Fibroblast of skin of abdomen (primary cell): ENCODE results near the gene POLR3H.

Experiments used
- DNase-seq: peaks from one replicate; pipeline ENCODE4 v3.0.0-alpha.2; 2013

Gene POLR3H

DNA sequence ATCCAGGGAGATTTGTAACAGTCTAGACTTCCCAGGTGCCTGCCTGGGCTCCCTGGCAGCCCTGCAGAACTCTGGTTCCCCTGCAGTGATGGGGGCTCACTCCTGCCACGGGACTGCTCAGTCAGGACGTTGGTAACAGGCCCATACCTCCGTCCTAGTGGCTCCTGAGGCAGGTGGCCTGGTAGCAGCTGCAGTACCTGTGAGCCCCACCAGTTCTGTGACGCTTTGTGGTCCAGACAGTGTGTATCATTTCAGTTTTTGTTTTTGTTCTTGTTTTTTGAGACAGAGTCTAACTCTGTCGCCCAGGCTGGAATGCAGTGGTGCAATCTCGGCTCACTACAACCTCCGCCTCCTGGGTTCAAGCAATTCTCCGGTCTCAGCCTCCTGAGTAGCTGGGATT is 27.8 kb downstream of the POLR3H start:
- no peak for DNase-seq

DNA sequence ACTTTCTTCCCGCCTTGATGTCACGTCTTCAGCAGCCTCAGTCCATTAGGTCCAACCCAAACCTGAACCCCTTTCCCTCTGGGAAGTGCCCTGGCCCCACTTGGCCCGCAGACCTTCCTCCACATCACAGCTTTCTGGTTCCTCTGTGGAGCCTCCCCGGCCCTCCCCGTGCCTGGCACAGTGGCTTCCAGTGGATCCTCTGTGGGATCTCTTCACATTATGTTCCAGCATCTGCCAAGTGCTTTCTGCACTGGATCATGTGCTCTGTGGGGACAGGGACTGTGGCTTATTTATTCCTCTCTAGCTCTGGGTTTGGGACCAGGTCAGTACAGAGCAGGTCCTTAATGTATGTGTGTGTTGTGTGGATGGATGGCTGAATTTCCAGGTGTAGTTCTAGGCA is 30.9 kb downstream of the POLR3H start:
- DNase-seq, result no peak

DNA sequence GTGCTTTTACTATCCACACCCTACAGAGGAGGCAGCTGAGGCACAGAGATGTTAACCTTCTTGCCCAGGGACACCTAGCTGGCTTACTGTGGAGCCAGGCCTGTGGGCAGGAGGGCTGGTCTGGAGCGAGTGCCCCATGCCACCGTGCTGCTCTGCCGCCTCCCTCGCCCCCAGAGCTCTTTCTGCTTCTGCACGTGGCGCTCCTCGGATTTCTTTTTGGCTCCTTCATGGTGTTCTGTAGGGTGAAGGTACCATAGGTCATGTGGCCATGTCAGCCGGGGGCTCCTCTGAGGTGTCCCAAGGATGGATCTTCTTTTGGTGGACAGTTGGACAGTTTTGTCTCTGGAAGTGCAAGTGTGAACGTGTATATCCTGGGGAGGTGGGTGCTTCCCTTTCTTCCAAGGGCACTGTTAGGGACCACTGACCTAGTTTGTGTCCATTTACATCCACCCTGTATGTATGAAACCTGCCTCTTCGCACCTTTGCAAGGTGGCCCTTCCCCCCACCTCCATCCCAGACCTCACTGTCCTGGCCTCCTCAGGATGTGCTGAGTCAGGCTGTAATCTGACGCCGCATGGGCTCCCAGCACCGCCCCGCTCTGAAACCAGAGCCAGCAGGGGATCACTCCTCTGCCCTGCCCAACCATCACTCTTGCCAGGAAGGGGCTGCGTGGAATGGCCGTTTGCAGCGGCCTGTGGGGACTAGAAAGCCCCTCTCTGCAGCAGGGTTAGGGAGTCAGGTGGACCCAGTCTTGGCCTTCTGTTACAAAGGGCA is 31.7 kb downstream of the POLR3H start:
- DNase-seq, result peak; percentile 75

DNA sequence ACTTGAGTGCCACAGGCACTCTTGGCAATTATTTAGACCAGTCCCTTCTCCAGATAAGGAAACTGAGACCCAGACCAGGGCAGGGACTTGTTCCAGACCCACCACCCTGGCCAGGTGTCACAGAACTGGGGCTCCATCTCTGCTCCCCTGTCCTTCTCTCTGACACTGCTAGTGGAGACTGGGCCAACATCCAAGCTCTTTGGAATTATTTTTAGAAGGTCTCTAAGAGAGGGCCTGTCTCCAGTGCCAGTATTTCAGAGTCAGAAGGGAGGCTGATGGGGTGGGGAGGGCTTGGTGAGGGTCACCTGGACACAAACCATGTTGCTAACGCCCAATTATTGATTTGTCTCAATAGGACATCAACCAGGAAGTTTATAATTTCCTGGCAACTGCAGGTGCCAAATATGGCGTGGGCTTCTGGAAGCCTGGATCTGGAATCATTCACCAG is 32.7 kb downstream of the POLR3H start:
- DNase-seq, result no peak

DNA sequence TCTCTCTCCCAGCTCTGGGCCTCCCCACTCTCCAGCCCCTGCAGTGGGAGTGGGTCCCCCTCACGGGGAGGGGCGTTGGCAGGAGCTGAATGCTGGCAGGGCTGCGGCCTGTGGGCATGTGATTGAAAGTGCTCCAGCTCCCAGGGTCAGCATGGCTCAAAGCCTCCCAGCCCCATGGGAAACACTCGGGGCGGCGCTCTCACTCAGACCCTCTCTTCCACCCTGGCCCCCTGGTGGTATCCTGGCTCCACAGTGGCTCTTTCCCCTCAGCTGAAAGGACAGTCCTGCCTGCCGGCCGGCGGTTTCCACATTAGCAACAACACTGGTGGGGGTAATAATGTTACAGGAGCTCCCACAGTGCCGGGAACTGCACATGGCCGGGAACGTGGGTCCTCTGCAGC is 35.5 kb downstream of the POLR3H start:
- no peak for DNase-seq

DNA sequence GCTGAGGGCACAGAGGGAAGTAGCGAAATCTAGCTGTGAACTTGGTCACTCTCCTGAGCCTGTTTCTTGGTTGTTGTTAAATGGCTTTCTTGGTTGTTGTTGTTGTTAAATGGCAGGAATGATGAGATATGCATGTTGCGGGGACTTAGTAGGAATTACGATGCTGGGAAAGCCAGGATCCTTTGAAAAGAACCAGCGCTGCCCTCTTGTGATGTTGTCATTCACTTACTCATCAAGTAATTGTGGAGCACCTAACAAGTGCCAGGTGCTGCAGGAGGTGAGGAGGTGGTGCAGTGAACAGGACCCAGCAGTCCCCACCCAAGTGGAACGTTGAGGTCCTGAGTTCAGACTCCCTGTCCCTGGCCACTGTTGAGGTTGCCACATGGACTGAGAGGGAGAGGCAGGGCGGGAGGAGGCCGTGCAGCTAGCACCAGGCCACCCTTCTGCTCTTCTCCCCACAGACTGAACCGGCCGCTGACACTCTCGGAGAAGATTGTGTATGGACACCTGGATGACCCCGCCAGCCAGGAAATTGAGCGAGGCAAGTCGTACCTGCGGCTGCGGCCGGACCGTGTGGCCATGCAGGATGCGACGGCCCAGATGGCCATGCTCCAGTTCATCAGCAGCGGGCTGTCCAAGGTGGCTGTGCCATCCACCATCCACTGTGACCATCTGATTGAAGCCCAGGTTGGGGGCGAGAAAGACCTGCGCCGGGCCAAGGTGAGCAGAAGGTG is 36.8 kb downstream of the POLR3H start:
- no peak for DNase-seq

DNA sequence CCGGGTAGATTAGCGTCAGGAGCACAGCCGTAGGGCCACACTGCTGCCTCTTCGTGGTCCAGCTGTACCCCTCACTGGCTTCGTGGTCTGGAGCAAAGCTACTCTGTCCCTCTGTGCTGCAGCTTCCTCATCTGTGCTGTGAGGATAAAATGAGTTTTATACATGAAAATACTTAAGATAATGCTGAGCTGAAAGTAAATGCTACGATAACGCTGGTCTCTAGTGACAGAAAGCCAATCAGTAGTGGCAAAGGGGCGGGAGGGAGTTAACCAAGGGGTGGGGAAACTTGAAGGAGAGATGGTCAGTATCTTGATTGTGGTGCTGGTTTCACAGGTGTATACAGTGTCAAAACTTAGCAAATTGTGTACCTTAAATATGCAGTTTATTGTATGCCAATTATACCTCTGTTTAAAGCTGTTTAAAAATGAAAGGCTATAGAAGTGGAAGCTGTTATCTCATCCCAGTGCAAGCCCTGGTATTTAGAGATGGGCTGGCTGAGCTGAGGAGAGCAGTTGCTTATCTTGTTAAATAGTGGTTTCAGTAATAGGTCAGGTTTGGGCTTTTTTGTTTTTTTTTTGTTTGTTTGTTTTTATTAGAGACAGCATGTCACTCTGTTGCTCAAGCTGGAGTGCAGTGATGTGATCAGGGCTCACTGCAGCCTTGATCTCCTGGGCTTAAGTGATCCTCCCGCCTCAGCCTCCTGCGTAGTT is 38.6 kb downstream of the POLR3H start:
- DNase-seq, result no peak

DNA sequence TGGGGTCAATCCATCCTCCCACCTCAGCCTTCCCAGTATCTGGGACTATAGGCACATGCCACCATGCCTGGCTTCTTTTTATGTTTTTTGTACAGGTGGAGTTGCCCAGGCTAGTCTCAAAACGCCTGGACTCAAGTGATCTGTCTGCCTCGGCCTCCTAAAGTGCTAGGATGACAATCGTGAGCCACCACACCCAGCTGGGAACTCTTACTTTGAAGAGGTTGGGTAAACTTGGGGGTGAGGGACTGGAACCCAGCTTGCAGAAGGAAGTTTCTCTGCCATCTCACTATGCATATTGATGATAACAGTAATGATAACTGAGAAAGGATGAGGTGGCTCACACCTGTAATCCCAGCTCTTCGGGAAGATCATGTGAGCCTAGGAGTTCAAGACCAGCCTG is 39.5 kb downstream of the POLR3H start:
- DNase-seq, result no peak

DNA sequence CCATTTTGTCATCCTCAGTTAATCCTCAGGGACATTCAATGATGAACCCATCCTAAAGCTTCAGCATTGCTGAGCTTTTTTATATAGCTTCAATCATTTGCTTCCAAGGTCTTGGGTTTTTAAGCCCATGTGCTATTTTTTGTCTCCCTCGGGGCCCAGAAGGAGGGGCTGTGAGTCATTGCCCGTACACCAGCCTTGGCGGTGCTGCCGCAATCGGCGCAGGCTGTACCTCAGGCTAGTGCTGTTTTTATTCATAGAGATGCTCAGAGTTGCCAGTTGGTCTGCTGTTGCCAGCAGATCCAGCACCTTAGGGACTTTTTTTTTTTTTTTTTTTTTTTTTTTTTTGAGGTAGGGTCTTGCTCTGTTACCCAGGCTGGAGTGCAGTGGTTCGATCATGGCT is 39.9 kb downstream of the POLR3H start:
- DNase-seq, result peak; percentile 21

DNA sequence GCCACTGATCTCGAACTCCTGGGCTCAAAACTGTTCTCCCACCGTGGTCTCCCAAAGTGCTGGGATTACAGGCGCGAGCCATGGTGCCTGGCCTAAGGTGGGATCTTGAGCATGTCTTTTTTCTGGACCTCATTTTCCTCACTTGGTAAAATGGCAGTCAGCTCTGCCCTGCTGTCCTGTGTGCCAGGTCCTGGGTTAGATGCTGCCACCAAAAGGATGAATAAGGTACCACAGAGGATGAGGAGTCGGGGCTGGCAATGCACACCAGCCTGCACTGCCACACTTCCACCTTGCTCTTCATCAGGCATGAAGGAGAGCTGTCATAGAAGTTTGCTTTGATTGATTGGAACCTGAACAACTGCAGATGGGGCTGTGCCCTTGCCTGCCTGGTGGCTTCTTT is 43.1 kb downstream of the POLR3H start:
- DNase-seq, result no peak

DNA sequence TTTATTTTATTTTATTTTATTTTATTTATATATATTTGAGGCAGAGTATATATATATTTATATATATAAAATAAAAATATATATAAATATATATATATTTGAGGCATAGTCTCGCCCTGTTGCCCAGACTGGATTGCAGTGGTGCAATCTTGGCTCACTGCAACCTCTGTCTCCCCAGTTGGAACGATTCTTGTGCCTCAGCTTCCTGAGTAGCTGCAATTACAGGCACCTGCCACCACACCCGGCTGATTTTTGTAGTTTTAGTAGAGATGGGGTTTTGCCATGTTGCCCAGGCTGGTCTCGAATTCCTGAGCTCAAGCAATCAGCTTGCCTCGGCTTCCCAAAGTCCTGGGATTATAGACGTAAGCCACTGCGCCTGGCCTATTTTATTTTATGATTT is 44.0 kb downstream of the POLR3H start:
- DNase-seq, result no peak

DNA sequence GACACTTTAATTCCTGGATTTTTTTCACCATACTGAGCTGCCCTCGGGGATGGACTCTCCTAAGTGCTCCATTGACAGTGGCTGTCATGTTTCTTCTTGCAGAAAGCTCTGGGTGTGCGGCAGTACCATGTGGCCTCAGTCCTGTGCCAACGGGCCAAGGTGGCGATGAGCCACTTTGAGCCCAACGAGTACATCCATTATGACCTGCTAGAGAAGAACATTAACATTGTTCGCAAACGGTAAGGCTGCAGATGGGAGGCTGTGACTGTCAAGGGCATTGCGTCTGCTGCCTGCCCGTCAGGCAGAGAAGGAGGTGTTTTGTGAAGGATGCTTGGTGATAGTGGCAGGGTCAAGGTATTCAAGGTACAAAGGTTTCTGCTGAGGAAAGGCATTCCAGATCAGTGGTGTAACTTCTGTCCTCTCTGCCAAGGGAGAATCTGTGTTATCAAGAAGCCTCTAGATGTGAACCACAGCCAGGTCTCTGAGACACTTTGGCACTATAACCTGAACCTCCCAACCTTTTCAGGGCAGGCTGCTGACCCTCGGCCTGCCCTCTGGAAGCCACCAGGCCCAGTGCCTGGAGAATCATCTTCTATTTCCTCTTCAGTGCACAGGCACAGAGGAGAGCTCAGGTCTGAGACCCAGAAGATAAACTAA is 44.5 kb downstream of the POLR3H start:
- DNase-seq, result no peak

DNA sequence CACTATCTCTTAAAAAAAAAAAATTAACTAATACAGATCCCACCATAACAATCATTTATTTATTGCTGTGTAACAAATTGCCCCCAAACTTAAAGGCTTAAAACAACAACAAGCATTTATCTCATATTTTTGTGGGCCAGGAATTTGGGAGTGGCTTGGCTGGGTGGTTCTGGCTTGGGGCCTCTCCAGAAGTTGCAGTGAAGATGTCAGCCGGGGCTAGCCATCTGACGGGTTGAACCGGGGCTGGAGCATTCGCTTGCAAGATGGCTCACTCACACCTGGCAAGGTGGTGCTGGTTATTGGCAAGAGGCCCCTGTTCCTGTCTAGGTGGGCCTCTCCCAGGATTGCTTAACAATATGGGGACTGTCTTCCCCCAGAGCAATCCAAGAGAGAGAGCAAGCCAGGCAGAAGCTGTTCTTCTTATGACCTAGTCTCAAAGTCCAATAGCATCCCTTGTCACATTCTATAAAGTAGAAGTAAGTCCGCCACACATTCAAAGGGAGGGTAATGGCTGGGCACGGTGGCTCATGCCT is 45.9 kb downstream of the POLR3H start:
- DNase-seq, result no peak

DNA sequence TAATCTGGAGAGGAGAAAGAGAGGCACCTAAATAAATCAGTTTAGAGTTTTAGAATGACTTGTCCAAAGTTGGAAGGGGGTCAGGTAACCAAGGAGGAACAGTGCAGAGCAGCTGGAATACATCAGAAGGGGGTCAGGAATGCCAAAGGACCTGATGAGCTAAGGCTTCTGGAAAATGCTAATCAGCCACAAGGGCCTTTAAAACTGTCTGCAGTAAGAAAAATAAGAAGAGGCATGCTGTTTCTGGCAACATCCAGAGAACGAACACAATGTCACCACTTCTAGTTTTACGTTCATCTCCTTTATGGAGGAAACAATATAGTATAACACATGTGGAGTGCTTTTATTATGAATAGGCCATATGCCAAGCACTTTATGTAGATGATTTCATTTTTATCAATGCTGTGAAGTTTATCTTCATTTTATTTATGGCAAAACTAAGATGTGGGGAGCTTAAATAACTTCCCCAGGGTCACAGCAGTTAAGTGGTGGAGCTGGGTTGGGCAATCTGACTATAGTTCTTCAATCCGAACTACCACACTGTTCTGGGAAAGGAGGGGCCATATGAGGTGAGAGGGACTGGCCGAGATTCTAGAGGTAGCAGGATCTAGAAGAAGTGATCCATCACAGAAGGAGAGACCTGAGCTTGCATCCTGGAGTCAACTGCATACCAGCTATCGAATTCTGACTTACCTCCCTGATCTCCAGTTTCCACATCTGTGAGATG is 52.7 kb downstream of the POLR3H start:
- peak; percentile 39 for DNase-seq

DNA sequence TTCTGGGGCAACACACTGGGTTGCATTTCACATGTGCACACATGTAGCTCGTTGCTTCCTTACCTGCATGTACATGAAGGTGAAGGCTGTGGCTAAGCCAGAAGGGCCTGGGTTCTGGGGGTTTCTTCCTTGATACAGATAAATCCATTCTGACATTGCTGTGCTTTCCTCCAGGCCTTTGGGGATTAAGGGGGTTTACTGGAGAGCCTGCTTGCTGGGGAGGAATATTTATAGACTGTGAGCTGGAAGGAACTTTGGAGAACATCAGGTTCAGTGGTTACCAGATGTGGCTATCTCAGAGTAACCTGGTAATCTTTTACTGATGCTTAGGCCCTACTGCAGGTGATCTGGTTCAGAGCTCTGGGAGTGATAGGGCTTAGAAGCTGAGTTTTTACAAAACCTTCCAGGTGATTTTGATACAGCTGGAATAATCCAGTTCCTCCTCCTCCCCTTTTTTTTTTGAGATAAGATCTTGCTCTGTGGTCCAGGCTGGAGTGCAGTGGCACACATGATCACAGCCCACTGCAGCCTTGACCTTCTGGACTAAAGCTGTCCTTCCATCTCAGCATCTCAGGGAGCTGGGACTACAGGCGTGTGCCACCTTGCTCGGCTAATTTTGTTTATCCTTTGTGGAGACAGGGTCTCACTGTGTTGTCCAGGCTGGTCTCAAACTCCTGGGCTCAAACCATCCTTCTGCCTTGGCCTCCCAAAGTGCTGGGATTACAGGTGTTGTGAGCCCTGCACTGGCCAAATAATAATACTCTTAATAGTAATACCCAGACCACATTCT is 55.5 kb downstream of the POLR3H start:
- DNase-seq, result no peak

DNA sequence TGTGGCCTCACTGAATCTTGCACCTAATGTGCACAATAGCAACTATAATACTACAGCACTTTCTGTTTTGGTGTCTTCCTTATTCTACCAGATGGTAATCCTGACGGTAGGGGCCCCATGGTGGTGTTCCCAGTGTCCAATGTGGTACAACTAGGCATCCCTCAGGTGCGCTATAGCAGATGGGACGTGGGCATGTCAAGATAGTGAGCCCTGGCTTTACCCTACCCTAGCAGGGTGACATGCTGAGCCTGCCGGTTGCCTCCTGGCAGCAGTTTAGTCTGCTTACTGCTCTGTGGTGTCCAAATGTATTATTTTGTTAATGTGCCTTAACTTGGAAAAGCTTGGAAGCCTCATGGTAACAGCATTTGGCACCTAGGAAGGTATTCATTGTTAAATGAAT is 56.2 kb downstream of the POLR3H start:
- DNase-seq, result no peak

DNA sequence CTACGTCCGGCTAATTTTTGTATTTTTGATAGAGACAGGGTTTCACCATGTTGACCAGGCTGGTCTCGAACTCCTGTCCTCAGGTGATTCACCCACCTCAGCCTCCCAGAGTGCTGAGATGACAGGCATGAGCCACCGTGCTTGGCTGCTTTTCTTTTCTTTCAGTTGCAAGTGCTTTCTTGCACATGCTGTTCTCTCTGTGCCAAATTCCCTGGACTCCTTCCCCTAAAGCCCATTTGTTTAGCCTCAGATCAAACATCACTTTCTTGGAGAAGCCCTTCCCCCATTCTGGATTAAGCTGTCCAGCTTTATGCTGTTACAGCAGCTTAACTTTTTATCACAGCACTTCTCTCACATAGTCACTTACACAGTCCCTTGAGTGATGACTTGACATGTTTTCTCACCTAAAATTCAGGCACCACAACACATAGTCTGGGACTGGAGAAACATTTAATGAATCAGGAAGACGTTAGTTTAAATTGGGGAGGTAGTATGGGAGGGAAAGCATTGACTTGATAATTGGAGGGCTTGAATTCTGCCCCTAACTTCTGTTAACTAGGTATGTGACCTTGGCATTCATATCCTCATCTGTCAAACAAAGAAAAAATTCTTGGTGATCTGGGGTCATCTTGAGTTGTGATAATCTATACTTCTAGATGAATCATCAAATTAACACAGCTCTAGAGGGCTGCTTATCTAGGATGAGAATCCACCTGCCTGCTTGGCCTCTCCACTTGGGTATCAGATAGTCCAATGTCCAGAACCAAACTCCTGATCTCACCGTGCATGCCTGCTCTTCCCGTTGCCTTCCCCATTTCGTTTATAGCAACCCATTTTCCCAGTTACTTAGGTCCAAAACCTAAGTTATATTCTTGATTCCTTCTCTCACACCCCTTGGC is 57.0 kb downstream of the POLR3H start:
- no peak for DNase-seq

DNA sequence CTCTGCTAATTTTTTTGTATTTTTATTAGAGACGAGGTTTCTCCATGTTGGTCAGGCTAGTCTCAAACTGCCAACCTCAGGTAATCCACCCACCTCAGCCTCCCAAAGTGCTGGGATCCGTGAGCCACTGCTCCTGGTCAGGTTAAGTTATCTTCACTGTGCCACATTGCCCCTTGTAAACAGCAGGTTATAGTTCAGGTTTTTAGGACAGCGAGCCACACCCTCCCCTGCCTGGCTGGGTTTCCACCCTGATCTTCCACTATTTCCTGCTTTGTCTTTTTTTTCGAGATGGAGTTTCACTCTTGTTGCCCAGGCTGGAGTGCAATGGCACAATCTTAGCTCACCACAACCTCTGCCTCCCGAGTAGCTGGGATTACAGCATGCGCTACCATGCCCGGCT is 59.2 kb downstream of the POLR3H start:
- no peak for DNase-seq

DNA sequence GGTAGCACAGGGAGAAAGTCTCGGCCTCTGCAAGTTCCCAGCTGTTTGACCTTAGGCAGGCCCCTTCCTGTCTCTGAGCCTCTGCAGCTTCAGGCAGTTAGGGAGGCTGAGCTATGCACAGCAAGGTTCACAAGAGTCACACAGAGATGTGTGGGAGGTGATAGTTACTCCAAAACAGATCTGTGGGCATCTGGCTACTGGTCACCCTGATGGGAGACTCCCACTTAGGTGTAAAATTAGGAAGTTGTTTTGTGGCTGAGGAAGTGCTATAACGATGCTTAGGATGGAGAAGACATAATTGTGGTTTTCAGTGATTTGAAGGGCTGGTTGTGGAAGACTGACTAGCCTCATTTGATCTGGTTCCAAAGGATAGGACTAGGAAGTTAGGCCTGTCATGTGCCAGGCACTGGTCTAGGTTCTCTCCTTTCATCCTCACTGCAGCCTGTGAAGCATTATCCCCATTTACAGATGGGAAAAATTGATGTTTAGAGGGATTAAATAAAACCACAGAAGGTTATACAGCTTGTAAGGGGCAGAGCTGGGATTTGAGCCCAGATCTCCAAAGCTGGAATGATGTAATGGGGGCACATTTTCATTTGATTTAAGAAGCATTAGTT is 61.8 kb downstream of the POLR3H start:
- DNase-seq, result peak; percentile 41

DNA sequence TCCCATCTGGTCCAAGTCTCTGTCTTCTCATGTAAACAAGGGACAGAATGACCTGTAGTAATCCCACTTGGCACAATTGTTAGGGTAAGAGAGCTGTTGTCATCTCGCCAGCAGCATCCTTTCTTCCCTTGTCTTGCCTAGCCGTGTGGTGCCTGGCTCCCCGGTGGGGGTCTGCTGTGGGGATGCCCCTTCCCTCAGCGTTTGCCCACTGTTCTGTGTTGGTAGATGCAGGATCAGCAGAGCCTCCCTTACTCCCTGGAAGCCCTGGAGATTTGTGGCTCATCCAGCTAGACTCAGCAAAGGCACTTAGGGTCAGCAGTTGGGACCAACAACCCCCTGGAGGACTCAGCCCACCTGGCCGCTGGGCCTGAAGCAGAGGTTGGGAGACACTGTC is 62.3 kb downstream of the POLR3H start:
- no peak for DNase-seq
